Astrocyte (in vitro differentiated cells and primary cell): Measurements from ENCODE around the gene ASB10. TPM values are rescaled to one million over a fixed set of nuclear protein-coding genes. Genes with fewer than 3 reads are reported as not detected.

Source experiments
- DNase-seq: peaks from one replicate; pipeline ENCODE4 v3.0.0-alpha.2; 2010; ENCODE audit warnings: low read depth
- FAIRE-seq: peaks from 2 replicates; lab custom pipeline; 2011; peaks lifted over from hg19 to GRCh38; lab: Jason Lieb, UNC
- H2AFZ ChIP-seq: 2 replicates; pipeline ENCODE4 v1.6.0; 2012; ENCODE audit warnings: low read depth, low read length, inconsistent platforms
- H3K27ac ChIP-seq: 2 replicates; pipeline ENCODE4 v1.5.1; 2011; ENCODE audit warnings: low read depth, low read length, inconsistent platforms
- H3K27me3 ChIP-seq: 2 replicates; pipeline ENCODE4 v1.6.0; 2011; ENCODE audit warnings: low read length, inconsistent platforms; ENCODE audit not compliant: insufficient read depth
- H3K36me3 ChIP-seq: 2 replicates; pipeline ENCODE4 v1.5.1; 2011; ENCODE audit warnings: low read length, inconsistent platforms; ENCODE audit not compliant: insufficient read depth
- H3K4me1 ChIP-seq: 2 replicates; pipeline ENCODE4 v1.5.1; 2011; ENCODE audit warnings: low read length, inconsistent platforms; ENCODE audit not compliant: insufficient read depth
- H3K4me2 ChIP-seq: 2 replicates; pipeline ENCODE4 v1.6.0; 2012; ENCODE audit warnings: low read length, inconsistent platforms
- H3K4me3 ChIP-seq: 2 replicates; pipeline ENCODE4 v1.5.1; 2011; ENCODE audit warnings: low read depth, mild to moderate bottlenecking, low read length, inconsistent platforms; ENCODE audit not compliant: insufficient read depth
- H3K79me2 ChIP-seq: 2 replicates; pipeline ENCODE4 v1.6.0; 2012; ENCODE audit warnings: mild to moderate bottlenecking, low read length, inconsistent platforms; ENCODE audit not compliant: insufficient read depth
- H3K9ac ChIP-seq: 2 replicates; pipeline ENCODE4 v1.6.0; 2012; ENCODE audit warnings: mild to moderate bottlenecking, low read length, inconsistent platforms
- H3K9me3 ChIP-seq: 2 replicates; pipeline ENCODE4 v1.5.1; 2012; ENCODE audit warnings: low read depth, mild to moderate bottlenecking, low read length, inconsistent platforms; ENCODE audit not compliant: insufficient read depth
- H4K20me1 ChIP-seq: 2 replicates; pipeline ENCODE4 v1.6.0; 2012; ENCODE audit warnings: low read length, inconsistent platforms; ENCODE audit not compliant: insufficient read depth
- H3K27ac Mint-ChIP-seq: one replicate; pipeline ENCODE4 v1.8.0; 2021; ENCODE audit warnings: mild to moderate bottlenecking, mixed read lengths; ENCODE audit not compliant: unreplicated experiment
- H3K27me3 Mint-ChIP-seq: one replicate; pipeline ENCODE4 v1.8.0; 2021; ENCODE audit warnings: low read depth, mixed read lengths; ENCODE audit not compliant: unreplicated experiment
- H3K36me3 Mint-ChIP-seq: one replicate; pipeline ENCODE4 v1.8.0; 2021; ENCODE audit warnings: low read depth, mixed read lengths; ENCODE audit not compliant: unreplicated experiment
- H3K4me1 Mint-ChIP-seq: one replicate; pipeline ENCODE4 v1.8.0; 2021; ENCODE audit warnings: low read depth, mixed read lengths; ENCODE audit not compliant: unreplicated experiment
- H3K4me3 Mint-ChIP-seq: one replicate; pipeline ENCODE4 v1.8.0; 2021; ENCODE audit warnings: mild to moderate bottlenecking, moderate library complexity, mixed read lengths; ENCODE audit not compliant: unreplicated experiment
- H3K9me3 Mint-ChIP-seq: one replicate; pipeline ENCODE4 v1.8.0; 2021; ENCODE audit warnings: mild to moderate bottlenecking, mixed read lengths; ENCODE audit not compliant: unreplicated experiment
- CTCF ChIP-seq: IDR thresholded peaks from 2 replicates; pipeline ENCODE4 v1.5.1; 2011; ENCODE audit warnings: low read depth, mild to moderate bottlenecking, inconsistent platforms, low read length, moderate library complexity; ENCODE audit not compliant: insufficient read depth
- EZH2 ChIP-seq: IDR thresholded peaks from 2 replicates; pipeline ENCODE4 v1.6.1; 2012; ENCODE audit warnings: mild to moderate bottlenecking, low read length, inconsistent platforms; ENCODE audit not compliant: insufficient read depth
- total RNA-seq: library from RNA; stranded (reverse); gene quantifications from 2 replicates; pipeline ENCODE4 v1.2.1, GENCODE V29; 2021

The ASB10 gene
- total RNA-seq, 1 donor from 2014 or later = not detected

DNA sequence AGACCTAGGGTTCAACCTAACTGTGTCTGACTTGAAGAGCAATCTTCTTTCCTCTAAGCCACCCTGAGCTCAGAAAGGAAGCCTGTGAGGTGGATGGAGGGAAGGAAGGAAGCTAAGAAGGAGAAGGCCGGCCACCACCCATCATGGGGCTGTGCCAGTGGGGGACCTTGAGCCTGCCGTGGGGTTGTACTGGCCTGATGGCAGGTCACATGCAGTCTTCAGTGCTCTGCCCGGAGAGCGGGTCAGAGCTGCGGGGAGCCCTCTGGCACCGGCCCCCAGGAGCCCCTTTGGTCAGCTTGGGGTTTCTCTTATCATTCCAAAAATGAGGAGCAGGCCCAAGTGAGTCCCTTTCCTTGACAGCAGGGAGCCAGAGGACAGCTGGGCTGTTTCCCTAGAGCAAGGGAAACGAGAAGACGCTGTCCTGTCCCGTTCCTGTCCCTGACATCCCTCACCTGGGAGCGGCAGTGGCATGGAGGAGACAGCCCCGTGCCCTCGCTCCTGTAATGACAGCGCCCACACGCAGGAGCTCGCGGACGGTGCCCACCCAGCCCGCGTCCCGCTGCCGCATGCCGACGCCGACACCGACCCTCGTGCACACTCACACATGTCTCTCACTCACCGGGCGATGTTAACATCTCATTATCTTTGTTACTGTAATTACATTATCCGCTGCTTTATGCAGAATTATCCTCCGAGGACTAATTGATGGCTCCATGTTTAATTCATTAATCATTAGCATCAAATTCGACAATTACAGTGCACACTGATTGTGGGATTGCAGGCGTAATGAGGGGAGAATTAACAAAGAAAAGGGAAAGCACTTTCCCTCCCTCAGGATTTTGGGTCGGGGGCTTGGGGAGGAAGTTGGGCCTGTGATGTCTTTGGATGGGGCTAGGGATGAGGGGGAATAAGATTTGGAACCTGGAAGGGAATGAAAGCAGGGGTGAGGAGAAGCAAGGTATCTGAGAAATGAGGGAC, 50.9 kb downstream of the ASB10 start:
- Histone ChIP-seq H3K9me3 (no peaks in the 10 kb centered on the region), H3K4me2 (no peak overlapping the region), H3K4me1 (no peaks in the 10 kb centered on the region), H3K27me3 (no peaks in the 10 kb centered on the region), H3K27ac (no peak overlapping the region), H4K20me1 (peaks cover 49% of the 10 kb centered on the region), H3K79me2 (no peaks in the 10 kb centered on the region), H3K36me3 (peaks cover 12% of the 10 kb centered on the region), H2AFZ (no peak overlapping the region), H3K9ac (no peak overlapping the region), H3K4me3 (no peak overlapping the region)
- Mint-ChIP-seq H3K27ac (no peak overlapping the region), H3K4me3 (no peak overlapping the region), H3K36me3 (peaks cover 13% of the 10 kb centered on the region), H3K27me3 (no peaks in the 10 kb centered on the region), H3K4me1 (peaks cover 2% of the 10 kb centered on the region), H3K9me3 (no peaks in the 10 kb centered on the region)
- FAIRE-seq (no peak), DNase-seq (no peak)
- TF ChIP-seq EZH2 (no peak), CTCF (no peak)

DNA sequence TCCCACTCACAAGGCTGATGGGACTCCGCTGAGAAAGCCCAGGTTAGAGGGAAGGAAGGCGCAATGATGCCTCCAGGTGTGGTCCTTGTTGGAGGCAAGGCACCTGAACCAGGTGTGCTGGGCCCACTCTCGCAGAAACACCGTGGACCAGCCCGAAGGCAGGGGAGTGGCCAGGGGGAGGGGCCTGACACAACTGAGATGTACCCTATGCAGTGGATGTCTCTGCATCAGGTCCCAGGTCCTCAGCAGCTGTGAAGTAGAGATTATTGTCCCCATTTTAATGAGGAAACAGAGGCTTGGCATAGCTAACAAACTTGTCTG, 51.6 kb downstream of the ASB10 start:
- Mint-ChIP-seq H3K36me3 (peaks cover 13% of the 10 kb centered on the region), H3K27me3 (no peaks in the 10 kb centered on the region), H3K4me3 (no peak overlapping the region), H3K4me1 (peaks cover 2% of the 10 kb centered on the region), H3K27ac (peak overlapping the region; percentile 12), H3K9me3 (no peaks in the 10 kb centered on the region)
- Histone ChIP-seq H3K9ac (no peak overlapping the region), H3K4me3 (no peak overlapping the region), H3K79me2 (no peaks in the 10 kb centered on the region), H2AFZ (no peak overlapping the region), H3K27ac (no peak overlapping the region), H3K27me3 (no peaks in the 10 kb centered on the region), H3K36me3 (peaks cover 12% of the 10 kb centered on the region), H3K4me1 (no peaks in the 10 kb centered on the region), H3K9me3 (no peaks in the 10 kb centered on the region), H4K20me1 (peaks cover 43% of the 10 kb centered on the region), H3K4me2 (no peak overlapping the region)
- FAIRE-seq = no peak
- no peak for TF ChIP-seq EZH2
- no peak for TF ChIP-seq CTCF
- DNase-seq = no peak
